ENCODE results near the gene FREY1. TPM values are rescaled to one million over a fixed set of nuclear protein-coding genes. Genes with fewer than 3 reads are reported as not detected.

Gene FREY1
- total and polyA plus RNA-seq, 2 of the 4 experiments (the other 2 are of a cell fraction), result 0.21 TPM; not detected in 1

- ATAC-seq (ENCODE audit: low read depth) (no peak), DNase-seq (no peak)
- Histone ChIP-seq H4K8ac (ENCODE audit: low read depth in 2 of 2, low read length in 2 of 2) (no peak overlapping the region), H4K5ac (ENCODE audit: low read depth, low read length) (no peak overlapping the region), H3K27ac (ENCODE audit: insufficient read depth, low read length) (no peak overlapping the region), H3K9ac (ENCODE audit: low read depth, low read length) (no peak overlapping the region), H4K20me1 (ENCODE audit: insufficient read depth, low read length) (peaks cover 19% of the 10 kb centered on the region), H3K56ac (ENCODE audit: extremely low read depth, insufficient read depth, low read length) (no peak overlapping the region), H2BK20ac (ENCODE audit: low read depth, low read length) (no peak overlapping the region), H3K23ac (ENCODE audit: low read depth, low read length) (no peak overlapping the region), H3K36me3 (ENCODE audit: control insufficient read depth, insufficient read depth, low read length) (peaks cover 43% of the 10 kb centered on the region), H2AFZ (replicated peaks; ENCODE audit: low read length, poor library complexity) (no peak overlapping the region), H3K4me3 (ENCODE audit: insufficient read depth, low read depth, low read length) (no peak overlapping the region), H2BK120ac (ENCODE audit: low read depth, low read length) (no peak overlapping the region), H3K9me3 (ENCODE audit: control insufficient read depth, insufficient read depth, low read length) (no peaks in the 10 kb centered on the region), H3K14ac (replicated peaks; ENCODE audit: low read depth, low read length) (no peak overlapping the region), H2BK15ac (ENCODE audit: low read depth, low read length) (no peak overlapping the region), H4K91ac (ENCODE audit: insufficient read depth, low read depth, low read length) (no peak overlapping the region), H2BK5ac (ENCODE audit: low read depth, low read length, poor library complexity, severe bottlenecking) (no peak overlapping the region), H3K4me2 (ENCODE audit: low read depth, low read length) (no peak overlapping the region), H3K9me1 (ENCODE audit: insufficient read depth, low read length) (peaks cover 12% of the 10 kb centered on the region), H3K4ac (ENCODE audit: low read depth, low read length) (no peak overlapping the region), H3K4me1 (ENCODE audit: control insufficient read depth, insufficient read depth, low read length) (peaks cover 8% of the 10 kb centered on the region), H3K79me1 (ENCODE audit: low read depth in 1 of 2, low read length in 2 of 2) (peaks cover 0 to 11% of the 10 kb centered on the region in 2 experiments; a peak in 3 of 4 replicates), H3K18ac (ENCODE audit: low read depth, low read length) (no peak overlapping the region), H2AK5ac (ENCODE audit: low read depth, low read length) (no peak overlapping the region), H2AK9ac (replicated peaks; ENCODE audit: low read depth, low read length, poor library complexity) (no peak overlapping the region), H3K27me3 (ENCODE audit: control insufficient read depth, insufficient read depth, low read length) (no peaks in the 10 kb centered on the region)
- WGBS, 2 experiments (ENCODE audit: extremely low coverage in 2 of 2, insufficient read length in 1 of 2), result no CpG with 5 or more reads among the region's 6 CpGs
- BruUV-seq (replicated peaks), result no TSS peak
- CTCF ChIA-PET, result no interaction called here
- TF ChIP-seq CHD1 (IDR thresholded peaks at IDR 0.05; ENCODE audit: low read depth, low read length) (no peak), NFE2L2 (IDR thresholded peaks at IDR 0.05; ENCODE audit: low read depth, low read length) (no peak), MXI1 (IDR thresholded peaks at IDR 0.05; ENCODE audit: borderline replicate concordance, low read depth, low read length) (no peak), SMC3 (IDR thresholded peaks at IDR 0.05; ENCODE audit: low read depth, low read length) (no peak), RFX5 (IDR thresholded peaks at IDR 0.05; ENCODE audit: low read depth, low read length) (no peak), CTCF (conservative IDR thresholded peaks at IDR 0.05; ENCODE audit: low read depth, low read length) (no peak), RCOR1 (IDR thresholded peaks at IDR 0.05; ENCODE audit: insufficient replicate concordance, low read length) (no peak)
- dilution Hi-C loops (cut with HindIII; ENCODE audit: low sequenced_read_pairs, unreplicated experiment), result no loop called here
- POLR2A ChIA-PET (ENCODE audit: unreplicated experiment), result no interaction called here
- intact Hi-C loops (cut with micrococcal nuclease), result loop anchor here (10.0 kb wide), 1 partner anchor 128 kb away; no protein-coding TSS in a partner anchor
- in situ Hi-C loops (cut with MboI; ENCODE audit: low sequenced_read_pairs), result loop anchor here (10.0 kb wide), 1 partner anchor 128 kb away; no protein-coding TSS in a partner anchor
Observed at GRCh38 chr11:45876401-45876800, 30.7 kb downstream of the FREY1 start.
